Measurements from ENCODE around the gene ANXA5.
"Not testable (repeated sequence)": the region's sequence is repeated elsewhere in the genome, so short reads cannot be mapped to it uniquely, and the experiment has no call there.

ANXA5 gene

DNA sequence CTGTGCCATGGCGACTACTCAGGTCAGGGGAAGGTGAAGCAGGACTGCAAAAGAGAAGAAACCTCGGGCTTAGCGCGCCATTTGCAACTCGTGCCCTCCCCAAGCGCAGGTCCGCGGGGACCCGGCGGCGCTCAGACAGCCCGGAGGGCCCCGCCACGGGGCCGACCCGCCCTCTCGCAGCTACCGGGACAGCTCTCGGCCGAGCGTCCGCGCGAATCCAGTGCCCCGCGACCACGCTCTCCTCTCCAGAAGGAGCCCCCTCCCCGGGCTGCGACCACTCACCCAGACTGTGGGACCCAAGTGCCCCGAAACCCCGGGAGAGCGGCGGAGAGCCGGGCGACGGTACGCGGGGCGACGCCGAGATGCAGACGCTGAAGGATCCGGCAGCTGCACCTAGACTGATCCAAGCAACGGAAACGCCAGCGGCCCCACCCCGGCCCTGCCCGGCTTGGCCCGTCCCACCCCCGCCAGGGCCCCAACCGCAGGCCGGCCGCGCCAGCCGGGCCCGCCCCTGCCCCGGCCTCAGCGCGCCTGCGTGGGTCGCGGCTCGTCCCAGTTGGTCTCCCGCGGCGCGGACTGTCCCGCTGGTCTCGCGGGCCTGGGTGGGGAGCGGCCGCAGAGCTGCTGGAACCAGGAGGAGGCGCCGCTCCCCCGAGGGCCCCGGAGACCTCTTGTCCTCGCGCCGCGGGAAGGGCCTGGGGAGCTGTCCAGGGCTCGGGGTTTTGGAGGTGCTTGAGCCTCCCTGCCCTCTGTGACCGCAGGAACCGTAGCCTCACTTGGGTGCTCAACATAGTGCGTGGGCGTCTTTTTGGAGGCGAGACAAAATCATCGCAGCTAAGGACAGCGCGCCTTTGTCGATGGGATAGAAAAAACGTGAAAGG, at the start of gene ANXA5:
Gene ANXA5 (minus strand): TSS at position 400 of the 881 bp plus-strand sequence. CDS start 391 bp downstream, at position 9.
- peak; percentile 50 for DNase-seq (ENCODE audit: low spot score)

GRCh38 chr4:121742794-121743193, 46.0 kb upstream of the ANXA5 start:
- no peak for DNase-seq (ENCODE audit: low spot score)

DNA sequence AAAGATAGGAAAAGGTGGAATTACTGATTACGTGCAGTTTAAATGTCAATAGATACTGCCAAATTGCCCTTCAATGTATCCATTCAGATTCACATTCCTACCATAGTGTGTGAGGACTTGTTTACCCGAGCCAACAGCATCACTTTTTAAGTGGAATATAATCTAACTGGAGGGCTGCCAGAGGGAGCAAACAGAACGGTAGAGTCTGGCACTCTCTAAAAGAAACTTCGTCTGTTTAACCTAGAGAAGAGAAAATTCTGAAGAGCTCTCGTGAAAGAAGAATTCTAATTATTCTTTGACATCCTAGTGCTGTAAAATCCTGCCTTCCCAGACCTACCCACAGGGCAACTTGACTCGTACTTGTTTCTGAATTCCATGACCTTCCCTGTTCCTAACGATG, 45.0 kb upstream of the ANXA5 start:
- DNase-seq (ENCODE audit: low spot score), result no peak

DNA sequence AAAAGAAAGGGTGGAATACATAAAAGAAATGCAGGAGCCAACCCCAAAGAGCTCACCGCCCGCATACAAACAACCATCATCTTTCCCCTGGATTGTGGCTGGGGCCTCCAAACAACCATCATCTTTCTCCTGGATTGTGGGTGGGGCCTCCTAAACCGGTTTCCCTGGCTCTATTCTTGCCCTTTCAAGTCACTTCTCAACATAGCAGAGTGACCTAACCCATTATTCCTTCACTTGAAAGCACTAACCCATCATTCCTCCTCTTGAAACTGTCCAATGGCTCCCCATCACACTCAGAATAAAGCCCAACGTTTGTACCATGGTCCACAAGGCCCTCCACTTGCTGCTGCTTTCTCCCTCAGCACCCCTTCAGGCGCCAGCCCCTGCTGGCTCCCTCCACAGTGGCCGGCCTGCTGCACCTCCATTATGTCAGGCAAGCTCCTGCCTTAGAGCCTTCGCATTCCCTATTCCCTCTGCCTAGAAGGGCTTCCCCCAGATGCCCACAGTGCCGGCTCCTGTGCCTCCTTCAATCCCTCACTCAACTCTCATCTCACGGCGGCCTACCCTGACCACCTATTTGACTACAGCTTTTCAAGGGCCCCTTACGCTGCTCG, 44.1 kb upstream of the ANXA5 start:
- no peak for DNase-seq (ENCODE audit: low spot score)

DNA sequence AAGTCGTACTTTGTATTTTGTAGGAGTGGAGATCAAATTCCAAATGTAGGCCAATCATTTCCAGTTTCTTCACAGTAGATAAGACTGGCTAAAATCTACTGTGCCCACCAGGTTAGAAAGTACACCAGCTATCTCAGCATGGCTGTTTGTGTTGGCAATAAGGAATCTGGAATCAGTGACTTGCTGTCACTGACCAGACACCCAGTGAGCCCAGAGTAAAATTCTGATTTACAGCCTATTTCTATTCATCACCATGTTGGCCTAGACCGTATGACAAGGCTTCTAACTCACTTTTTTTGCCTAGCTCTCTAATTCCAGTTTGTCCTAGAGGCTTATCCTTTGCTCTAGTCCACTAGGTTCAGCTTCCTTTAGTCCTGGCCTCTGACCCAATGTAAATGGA, 42.8 kb upstream of the ANXA5 start:
- no peak for DNase-seq (ENCODE audit: low spot score)

- DNase-seq (ENCODE audit: low spot score), result no peak
These were observed 42.2 kb upstream of the ANXA5 start for GRCh38 chr4:121738780-121739535.

GRCh38 chr4:121737846-121738554, 41.2 kb upstream of the ANXA5 start:
- DNase-seq (ENCODE audit: low spot score), result no peak

DNA sequence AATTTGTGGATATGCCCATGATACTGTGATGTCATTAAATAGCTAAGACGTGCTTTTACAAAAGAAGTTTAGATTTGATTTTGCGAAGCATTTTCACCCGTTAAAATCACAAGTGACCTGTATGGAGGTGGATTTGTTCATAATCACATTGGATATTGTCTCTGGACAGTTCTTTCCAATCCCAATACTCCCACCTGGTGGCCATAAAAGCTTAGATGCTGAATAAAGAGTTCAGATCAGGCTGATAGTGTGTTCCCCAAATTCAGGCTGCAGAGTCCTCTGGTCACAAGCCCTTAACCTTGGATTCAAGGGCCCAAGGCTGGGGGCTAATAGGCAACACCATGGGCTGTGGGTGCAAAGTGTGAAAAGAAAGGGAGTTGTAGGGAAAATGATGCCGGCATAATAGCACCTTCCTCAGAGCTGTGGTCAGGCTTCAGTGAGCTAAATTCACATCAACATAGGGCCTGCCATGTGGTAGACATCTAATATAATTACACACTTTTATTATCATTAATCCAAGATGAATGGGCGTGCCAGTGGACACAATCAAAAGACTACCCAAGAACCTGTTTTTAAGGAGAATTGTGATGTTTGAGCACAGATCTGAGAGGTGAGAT, 40.1 kb upstream of the ANXA5 start:
- peak; percentile 44 for DNase-seq (ENCODE audit: low spot score)

DNA sequence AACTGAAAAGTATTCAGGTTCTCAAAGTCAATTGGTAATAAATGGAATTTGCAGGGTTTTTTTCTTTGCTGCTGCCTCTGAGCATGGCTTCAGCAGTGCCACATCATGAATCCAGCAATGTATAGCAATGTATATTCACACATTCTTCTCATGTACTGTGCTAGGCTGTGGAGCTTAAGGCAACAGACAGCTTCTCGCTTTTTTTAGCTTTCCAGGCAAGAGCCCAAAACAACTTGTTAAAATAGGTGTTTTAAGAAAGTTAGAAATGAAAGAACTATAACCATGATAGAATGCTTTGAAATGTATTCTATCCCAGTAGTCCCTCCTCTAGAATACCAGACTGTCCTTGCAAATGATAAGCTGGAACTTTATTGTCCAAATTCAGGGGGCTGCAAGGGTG, 37.8 kb upstream of the ANXA5 start:
- DNase-seq (ENCODE audit: low spot score), result no peak

GRCh38 chr4:121733942-121734341, 37.2 kb upstream of the ANXA5 start:
- DNase-seq (ENCODE audit: low spot score), result no peak

DNA sequence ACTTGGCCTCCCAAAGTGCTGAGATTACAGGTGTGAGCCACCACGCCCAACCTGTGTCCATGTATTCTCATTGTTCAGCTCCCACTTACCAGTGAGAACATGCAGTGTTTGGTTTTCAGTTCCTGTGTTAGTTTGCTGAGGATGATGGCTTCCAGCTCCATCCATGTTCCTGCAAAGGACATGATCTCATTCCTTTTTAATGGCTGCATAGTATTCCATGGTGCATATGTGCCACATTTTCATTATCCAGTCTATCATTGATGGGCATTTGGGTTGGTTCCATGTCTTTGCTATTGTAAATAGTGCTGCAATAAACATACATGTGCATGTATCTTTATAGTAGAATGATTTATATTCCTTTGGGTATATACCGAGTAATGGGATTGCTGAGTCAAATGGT, 33.0 kb upstream of the ANXA5 start:
- DNase-seq (ENCODE audit: low spot score), result not testable (repeated sequence)

- no peak for DNase-seq (ENCODE audit: low spot score)
These were observed 32.0 kb upstream of the ANXA5 start for GRCh38 chr4:121728798-121729226.

- DNase-seq (ENCODE audit: low spot score), result no peak
These were observed 31.3 kb upstream of the ANXA5 start for GRCh38 chr4:121728066-121728465.

DNA sequence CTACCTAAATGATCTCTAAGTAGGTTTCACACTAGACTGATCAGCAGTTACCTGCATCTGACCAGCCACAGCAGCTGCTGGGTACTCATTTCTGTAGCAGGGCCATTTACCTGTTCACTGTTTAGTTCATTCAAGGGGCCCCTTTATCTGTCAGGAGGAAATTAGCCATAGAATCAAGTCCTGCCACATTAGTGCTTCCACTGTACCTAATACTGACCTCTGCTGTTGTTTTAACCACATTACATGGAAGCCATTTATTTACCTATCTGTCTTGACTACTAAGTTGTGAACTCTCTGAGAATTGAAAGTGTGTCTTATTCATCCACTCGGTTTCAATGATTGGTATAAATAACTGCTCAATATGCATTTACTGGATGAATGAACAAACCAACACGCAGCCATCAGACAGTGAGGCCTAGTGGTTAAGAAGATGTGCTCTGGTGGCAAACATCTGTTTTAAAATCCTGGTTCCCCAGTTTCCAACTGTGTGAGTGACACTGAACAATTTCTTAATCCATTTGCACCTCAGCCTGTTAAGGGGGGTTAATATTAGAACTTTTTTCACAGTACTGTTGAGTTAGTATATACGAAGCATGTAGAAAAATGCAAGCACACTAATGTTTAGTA, 30.0 kb upstream of the ANXA5 start:
- DNase-seq (ENCODE audit: low spot score), result peak; percentile 38

DNA sequence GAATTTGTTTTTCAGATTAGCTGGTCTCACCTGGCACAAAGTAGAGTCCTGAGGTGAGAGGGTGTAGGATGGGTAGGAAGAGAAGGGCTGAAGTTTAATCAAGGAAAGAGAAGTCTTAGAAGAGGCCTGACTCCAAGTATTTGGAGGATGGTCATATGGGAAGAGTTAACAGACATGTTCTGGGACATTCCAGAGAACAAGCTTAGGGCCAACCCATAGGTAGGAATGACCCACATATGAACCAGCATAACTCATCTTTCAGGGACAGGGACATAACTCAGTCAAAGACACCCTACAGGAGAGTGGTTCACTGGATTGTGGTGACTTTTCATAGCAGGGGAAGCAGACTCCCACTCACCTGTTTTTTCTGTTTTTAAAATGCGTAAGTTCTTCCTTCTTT, 27.9 kb upstream of the ANXA5 start:
- DNase-seq (ENCODE audit: low spot score), result no peak

DNA sequence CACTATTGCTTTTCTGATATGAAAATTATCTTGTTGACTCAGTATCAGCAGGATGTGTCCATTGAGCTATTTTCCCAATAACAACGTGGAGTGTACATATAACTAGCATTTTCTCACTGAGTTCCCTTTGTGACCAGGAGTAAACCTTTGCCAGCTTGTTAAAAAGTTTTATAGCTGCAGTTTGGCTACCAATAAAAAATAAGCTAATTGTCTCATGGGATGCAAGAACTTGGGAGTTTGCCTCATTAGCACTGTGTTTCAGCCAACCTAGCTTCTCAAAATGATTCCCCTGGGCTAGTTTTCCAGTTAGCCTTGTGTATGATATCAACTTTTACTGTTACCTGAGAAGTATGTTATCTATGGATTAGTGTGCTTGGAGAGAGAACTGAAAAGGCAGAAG, 24.9 kb upstream of the ANXA5 start:
- DNase-seq (ENCODE audit: low spot score), result no peak

- DNase-seq (ENCODE audit: low spot score), result no peak
These were observed 23.3 kb upstream of the ANXA5 start for GRCh38 chr4:121720109-121720508.

- no peak for DNase-seq (ENCODE audit: low spot score)
These were observed 21.0 kb upstream of the ANXA5 start for GRCh38 chr4:121717680-121718237.

- no peak for DNase-seq (ENCODE audit: low spot score)
These were observed 17.8 kb upstream of the ANXA5 start for GRCh38 chr4:121714548-121714947.

DNA sequence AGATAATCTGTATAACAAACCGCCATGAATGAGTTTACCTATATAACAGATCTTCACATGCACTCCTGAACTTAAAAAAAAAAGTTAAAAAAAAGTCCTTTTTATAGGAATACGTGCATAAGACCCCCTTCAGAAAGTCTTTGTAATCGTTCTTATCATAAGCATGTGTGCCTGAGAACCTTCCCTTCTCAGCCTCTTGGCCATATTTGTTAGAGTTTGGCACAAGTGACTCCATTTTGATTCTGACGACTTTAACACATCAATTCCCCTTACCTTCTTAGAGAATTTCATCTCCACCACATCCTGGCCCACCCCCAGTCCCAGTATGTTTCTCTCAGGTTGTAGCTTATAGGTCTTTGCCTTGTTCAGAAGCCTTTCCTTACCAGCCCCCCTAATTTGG, 16.0 kb upstream of the ANXA5 start:
- DNase-seq (ENCODE audit: low spot score), result no peak

Data from hematopoietic multipotent progenitor cell treated with erythropoietin and hydrocortisone succinate and interleukin-3 and kit ligand, for 17 days (in vitro differentiated cells).